ENCODE results near the gene VPS33A.
"Not testable (repeated sequence)": the region's sequence is repeated elsewhere in the genome, so short reads cannot be mapped to it uniquely, and the experiment has no call there.

The VPS33A gene

GRCh38 chr12:122282061-122282460 lies 15.8 kb upstream of the VPS33A start:
- H3K4me3 ChIP-seq (ENCODE audit: low read length), result no peak overlapping the region
- no peak for TF ChIP-seq ZNF274 (IDR thresholded peaks at IDR 0.05; ENCODE audit: low read depth, low read length)

- no peak for TF ChIP-seq ZNF274 (IDR thresholded peaks at IDR 0.05; ENCODE audit: low read depth, low read length)
- no peak overlapping the region for H3K4me3 ChIP-seq (ENCODE audit: low read length)
These were observed 9.9 kb upstream of the VPS33A start for GRCh38 chr12:122276242-122276641.

- no peak overlapping the region for H3K4me3 ChIP-seq (ENCODE audit: low read length)
- TF ChIP-seq ZNF274 (IDR thresholded peaks at IDR 0.05; ENCODE audit: low read depth, low read length), result no peak
These were observed 9.2 kb upstream of the VPS33A start for GRCh38 chr12:122275459-122275858.

- no peak for TF ChIP-seq ZNF274 (IDR thresholded peaks at IDR 0.05; ENCODE audit: low read depth, low read length)
- peak overlapping the region; percentile 92 for H3K4me3 ChIP-seq (ENCODE audit: low read length)
These were observed 436 bp downstream of the VPS33A start for GRCh38 chr12:122265886-122266229.

- no peak for TF ChIP-seq ZNF274 (IDR thresholded peaks at IDR 0.05; ENCODE audit: low read depth, low read length)
- H3K4me3 ChIP-seq (ENCODE audit: low read length), result peak overlapping the region; percentile 92
These were observed 818 bp downstream of the VPS33A start for GRCh38 chr12:122265476-122265875.

- not testable (repeated sequence) for H3K4me3 ChIP-seq (ENCODE audit: low read length)
These were observed 5.6 kb downstream of the VPS33A start for GRCh38 chr12:122260735-122261134.

GRCh38 chr12:122258939-122259338 lies 7.4 kb downstream of the VPS33A start:
- not testable (repeated sequence) for H3K4me3 ChIP-seq (ENCODE audit: low read length)

- not testable (repeated sequence) for H3K4me3 ChIP-seq (ENCODE audit: low read length)
These were observed 7.8 kb downstream of the VPS33A start for GRCh38 chr12:122258462-122258861.

- H3K4me3 ChIP-seq (ENCODE audit: low read length), result no peak overlapping the region
- TF ChIP-seq ZNF274 (IDR thresholded peaks at IDR 0.05; ENCODE audit: low read depth, low read length), result no peak
These were observed 15.8 kb downstream of the VPS33A start for GRCh38 chr12:122250536-122250935.

- TF ChIP-seq ZNF274 (IDR thresholded peaks at IDR 0.05; ENCODE audit: low read depth, low read length), result no peak
- no peak overlapping the region for H3K4me3 ChIP-seq (ENCODE audit: low read length)
These were observed 16.2 kb downstream of the VPS33A start for GRCh38 chr12:122250047-122250446.

- H3K4me3 ChIP-seq (ENCODE audit: low read length), result no peak overlapping the region
- TF ChIP-seq ZNF274 (IDR thresholded peaks at IDR 0.05; ENCODE audit: low read depth, low read length), result no peak
These were observed 20.7 kb downstream of the VPS33A start for GRCh38 chr12:122245553-122245952.

- TF ChIP-seq ZNF274 (IDR thresholded peaks at IDR 0.05; ENCODE audit: low read depth, low read length), result no peak
- H3K4me3 ChIP-seq (ENCODE audit: low read length), result no peak overlapping the region
These were observed 21.5 kb downstream of the VPS33A start for GRCh38 chr12:122244565-122245371.

- no peak overlapping the region for H3K4me3 ChIP-seq (ENCODE audit: low read length)
- no peak for TF ChIP-seq ZNF274 (IDR thresholded peaks at IDR 0.05; ENCODE audit: low read depth, low read length)
These were observed 22.3 kb downstream of the VPS33A start for GRCh38 chr12:122243965-122244364.

GRCh38 chr12:122238861-122239260 lies 27.4 kb downstream of the VPS33A start:
- TF ChIP-seq ZNF274 (IDR thresholded peaks at IDR 0.05; ENCODE audit: low read depth, low read length), result no peak
- H3K4me3 ChIP-seq (ENCODE audit: low read length), result no peak overlapping the region

GRCh38 chr12:122235741-122236140 lies 30.6 kb downstream of the VPS33A start:
- no peak for TF ChIP-seq ZNF274 (IDR thresholded peaks at IDR 0.05; ENCODE audit: low read depth, low read length)
- no peak overlapping the region for H3K4me3 ChIP-seq (ENCODE audit: low read length)

GRCh38 chr12:122232691-122233090 lies 33.6 kb downstream of the VPS33A start:
- no peak for TF ChIP-seq ZNF274 (IDR thresholded peaks at IDR 0.05; ENCODE audit: low read depth, low read length)
- H3K4me3 ChIP-seq (ENCODE audit: low read length), result no peak overlapping the region

Measured in GM08714 (cell line).